Transverse colon (tissue), 4 donors: ENCODE results near the gene NEK9. TPM values are rescaled to one million over a fixed set of nuclear protein-coding genes. Genes with fewer than 3 reads are reported as not detected.

Source experiments
- DNase-seq: peaks from one replicate; pipeline ENCODE4 v3.0.0-alpha.2; 2019
- H3K27ac ChIP-seq, 4 donors: fragments of 200-600 bp; sonication (generic); 2 replicates each; pipeline ENCODE4 v1.5.1; 2016 to 2018; ENCODE audit warnings: inconsistent platforms in 4 of 4
- H3K27me3 ChIP-seq: fragments of 200-600 bp; sonication (generic); 2 replicates; pipeline ENCODE4 v1.5.1; 2017; ENCODE audit warnings: inconsistent platforms
- H3K36me3 ChIP-seq, 4 donors: fragments of 200-600 bp; sonication (generic); 2 replicates each; pipeline ENCODE4 v1.5.1; 2017 to 2019; ENCODE audit warnings: inconsistent platforms in 4 of 4
- H3K4me1 ChIP-seq, 4 donors: fragments of 200-600 bp; sonication (generic); 2 replicates each; pipeline ENCODE4 v1.5.1; 2017 to 2020; ENCODE audit warnings: inconsistent platforms in 4 of 4
- H3K4me3 ChIP-seq, 4 donors: fragments of 200-600 bp; sonication (generic); 1 replicate in 1 of 4; 2 replicates in 3 of 4; pipeline versions ENCODE4 v1.5.1 to v1.6.1; 2017 to 2019; ENCODE audit warnings: inconsistent platforms in 4 of 4
- H3K9me3 ChIP-seq, 2 donors: fragments of 200-600 bp; sonication (generic); 2 replicates each; pipeline ENCODE4 v1.5.1; 2017 to 2019; ENCODE audit warnings: inconsistent platforms in 2 of 2
- CTCF ChIP-seq, 5 experiments: fragments of 200-600 bp in 3 of 5; fragments of 450-650 bp in 2 of 5; sonication (generic) in 3 of 5; IDR thresholded peaks; 1 replicate in 2 of 5; 2 replicates in 3 of 5; pipeline ENCODE4 v1.5.1; 2016 to 2017; ENCODE audit warnings: antibody characterized with exemption in 5 of 5, inconsistent platforms in 3 of 5, mild to moderate bottlenecking in 2 of 5, moderate library complexity in 1 of 5
- EP300 ChIP-seq: sonication (generic); formaldehyde crosslinking; IDR thresholded peaks from one replicate; pipeline ENCODE4 v1.6.1; 2017; ENCODE audit warnings: antibody characterized with exemption, low read depth
- POLR2A ChIP-seq: fragments of 450-650 bp; IDR thresholded peaks from one replicate; pipeline ENCODE4 v1.6.1; 2016; ENCODE audit warnings: antibody characterized with exemption, mild to moderate bottlenecking, moderate library complexity
- POLR2AphosphoS5 ChIP-seq, 3 donors: sonication (generic); formaldehyde crosslinking; IDR thresholded peaks; one replicate each; pipeline ENCODE4 v1.6.1; 2016; ENCODE audit warnings: antibody characterized with exemption in 3 of 3
- WGBS, 2 donors: methylation state at CpG; one replicate each; pipeline ENCODE4 v1.1.5; 2018; ENCODE audit warnings: low coverage in 1 of 2; 5-methylcytosine and 5-hydroxymethylcytosine counted together
- in situ Hi-C, 4 donors: fragments of 200-750 bp; cut with MboI; loops; one replicate each; pipeline versions ENCODE4 v1.15.0 to v1.15.1; 2017; ENCODE audit warnings: low sequenced_read_pairs in 3 of 4, low pct_ligation_motif_present in 1 of 4, low pct_unique_long_range_greater_than_20kb in 1 of 4
- intact Hi-C: fragments of 100-400 bp; cut with DNase I; formaldehyde crosslinking; loops from one replicate; pipeline ENCODE4 v1.15.1; 2023; ENCODE audit warnings: low total_unique reads
- total RNA-seq, 4 donors: library from RNA; depleted of rRNA; stranded (reverse); fragments of >200 nt; gene quantifications; one replicate each; pipeline ENCODE4 v1.1.0, GENCODE V29; 2016

Gene NEK9
- total RNA-seq, 4 donors from 2014 or later, result 24.4 to 121 (median 53.4) TPM

- Histone ChIP-seq H3K36me3 (peaks cover 0 to 67% (median 25%) of the 10 kb centered on the region in 4 donors), H3K27ac (no peak overlapping the region), H3K4me1 (peaks cover 0 to 7% (median 0%) of the 10 kb centered on the region in 4 donors), H3K9me3 (no peaks in the 10 kb centered on the region), H3K27me3 (no peaks in the 10 kb centered on the region), H3K4me3 (no peak overlapping the region)
- DNase-seq, result no peak
- no peak for TF ChIP-seq CTCF (IDR thresholded peaks at IDR 0.05)
- TF ChIP-seq EP300, result no peak
- no peak for TF ChIP-seq POLR2A
- no peak for TF ChIP-seq POLR2AphosphoS5 (IDR thresholded peaks at IDR 0.05)
- intact Hi-C loops, result no loop called here
- WGBS, 2 donors, result 92 to 100% methylated on average over 1 to 6 of the region's 6 CpGs
- in situ Hi-C loops, result loop anchor here in 2 of 4 donors (10.0 to 25.0 kb wide), 2 partner anchors 160 to 162 kb away; no protein-coding TSS in a partner anchor
Measured at GRCh38 chr14:75096959-75097358, 29.9 kb downstream of the NEK9 start.

- no peak for TF ChIP-seq CTCF (IDR thresholded peaks at IDR 0.05)
- no peak for TF ChIP-seq POLR2A
- TF ChIP-seq POLR2AphosphoS5 (IDR thresholded peaks at IDR 0.05), result no peak
- TF ChIP-seq EP300, result no peak
- Histone ChIP-seq H3K27me3 (no peaks in the 10 kb centered on the region), H3K36me3 (peaks cover 0 to 60% (median 23%) of the 10 kb centered on the region in 4 donors), H3K27ac (no peak overlapping the region), H3K4me1 (peaks cover 0 to 7% (median 0%) of the 10 kb centered on the region in 4 donors), H3K9me3 (no peaks in the 10 kb centered on the region), H3K4me3 (no peak overlapping the region)
- intact Hi-C loops, result no loop called here
- in situ Hi-C loops, result loop anchor here in 2 of 4 donors (10.0 to 25.0 kb wide), 2 partner anchors 158 to 161 kb away; no protein-coding TSS in a partner anchor
- 88 to 90% methylated on average over 4 of the region's 4 CpGs for WGBS, 2 donors
- no peak for DNase-seq
Measured at GRCh38 chr14:75095690-75096089, 31.2 kb downstream of the NEK9 start.

- peaks cover 0 to 56% (median 21%) of the 10 kb centered on the region in 4 donors for H3K36me3 ChIP-seq
- TF ChIP-seq EP300, result no peak
- TF ChIP-seq POLR2A, result no peak
- intact Hi-C loops, result no loop called here
- WGBS, 2 donors, result 92 to 100% methylated on average over 3 of the region's 3 CpGs
- no peak for DNase-seq
- in situ Hi-C loops, result loop anchor here in 2 of 4 donors (10.0 to 25.0 kb wide), 2 partner anchors 158 to 160 kb away; no protein-coding TSS in a partner anchor
- no peaks in the 10 kb centered on the region for H3K9me3 ChIP-seq
- H3K27me3 ChIP-seq, result no peaks in the 10 kb centered on the region
- peaks cover 0 to 7% (median 0%) of the 10 kb centered on the region in 4 donors for H3K4me1 ChIP-seq
- no peak overlapping the region for H3K4me3 ChIP-seq
- no peak overlapping the region for H3K27ac ChIP-seq
Measured at GRCh38 chr14:75094896-75095295, 32.0 kb downstream of the NEK9 start.

- intact Hi-C loops (no loop called here), in situ Hi-C loops (loop anchor here in 2 of 4 donors (10.0 to 25.0 kb wide), 2 partner anchors 155 to 158 kb away; no protein-coding TSS in a partner anchor)
- no peaks in the 10 kb centered on the region for H3K4me1 ChIP-seq
- 89 to 92% methylated on average over 2 of the region's 2 CpGs for WGBS, 2 donors
- no peak overlapping the region for H3K27ac ChIP-seq
- no peak overlapping the region for H3K4me3 ChIP-seq
- H3K9me3 ChIP-seq, result no peaks in the 10 kb centered on the region
- no peak for DNase-seq
- no peak for TF ChIP-seq POLR2A
- TF ChIP-seq POLR2AphosphoS5 (IDR thresholded peaks at IDR 0.05), result no peak
- no peak for TF ChIP-seq CTCF (IDR thresholded peaks at IDR 0.05)
- TF ChIP-seq EP300, result no peak
- H3K36me3 ChIP-seq, result peaks cover 0 to 50% (median 19%) of the 10 kb centered on the region in 4 donors
- H3K27me3 ChIP-seq, result no peaks in the 10 kb centered on the region
Measured at GRCh38 chr14:75092698-75093097, 34.1 kb downstream of the NEK9 start.
